SHP77 treated with DMSO at 0.1 percent for 48 hours (cell line): ENCODE measurements around the gene PLCH1.
"Not testable (repeated sequence)": the region's sequence is repeated elsewhere in the genome, so short reads cannot be mapped to it uniquely, and the experiment has no call there.

Experiments
- DNase-seq: peaks from one replicate; lab custom pipeline; 2025; lab: John Stamatoyannopoulos, UW

Gene PLCH1

GRCh38 chr3:155416500-155417118 lies 328.3 kb downstream of the PLCH1 start:
- no peak for DNase-seq

GRCh38 chr3:155412904-155413303 lies 332.0 kb downstream of the PLCH1 start:
- no peak for DNase-seq

GRCh38 chr3:155411500-155412223 lies 333.2 kb downstream of the PLCH1 start:
- DNase-seq = no peak

GRCh38 chr3:155409336-155409735 lies 335.5 kb downstream of the PLCH1 start:
- no peak for DNase-seq

GRCh38 chr3:155407971-155408370 lies 336.9 kb downstream of the PLCH1 start:
- no peak for DNase-seq

GRCh38 chr3:155407331-155407730 lies 337.5 kb downstream of the PLCH1 start:
- DNase-seq = no peak

GRCh38 chr3:155404486-155404885 lies 340.4 kb downstream of the PLCH1 start:
- peak; percentile 10 for DNase-seq

- no peak for DNase-seq
Observed at GRCh38 chr3:155402656-155403055, 342.2 kb downstream of the PLCH1 start.

- DNase-seq = no peak
Observed at GRCh38 chr3:155398046-155398445, 346.8 kb downstream of the PLCH1 start.

GRCh38 chr3:155394896-155395295 lies 350.0 kb downstream of the PLCH1 start:
- not testable (repeated sequence) for DNase-seq

GRCh38 chr3:155394240-155394639 lies 350.6 kb downstream of the PLCH1 start:
- no peak for DNase-seq

GRCh38 chr3:155393316-155393715 lies 351.6 kb downstream of the PLCH1 start:
- DNase-seq = no peak

GRCh38 chr3:155392138-155392537 lies 352.7 kb downstream of the PLCH1 start:
- no peak for DNase-seq

GRCh38 chr3:155391551-155391958 lies 353.3 kb downstream of the PLCH1 start:
- no peak for DNase-seq

GRCh38 chr3:155391104-155391503 lies 353.8 kb downstream of the PLCH1 start:
- no peak for DNase-seq

- no peak for DNase-seq
Observed at GRCh38 chr3:155390351-155390750, 354.5 kb downstream of the PLCH1 start.

GRCh38 chr3:155388417-155388816 lies 356.5 kb downstream of the PLCH1 start:
- no peak for DNase-seq

GRCh38 chr3:155387571-155387970 lies 357.3 kb downstream of the PLCH1 start:
- DNase-seq = no peak

- DNase-seq = no peak
Observed at GRCh38 chr3:155386919-155387318, 358.0 kb downstream of the PLCH1 start.

GRCh38 chr3:155385896-155386625 lies 358.8 kb downstream of the PLCH1 start:
- no peak for DNase-seq

GRCh38 chr3:155382396-155383042 lies 362.4 kb downstream of the PLCH1 start:
- peak; percentile 36 for DNase-seq

GRCh38 chr3:155377847-155378246 lies 367.0 kb downstream of the PLCH1 start:
- DNase-seq = no peak

GRCh38 chr3:155377071-155377470 lies 367.8 kb downstream of the PLCH1 start:
- DNase-seq = no peak
